HPDE6-E6E7 (cell line): ENCODE results near the gene ADTRP.

Source experiments
- DNase-seq: peaks from one replicate; pipeline ENCODE4 v3.0.0; 2011; ENCODE audit warnings: missing footprints; ENCODE audit errors: extremely low spot score

Gene ADTRP, protein sequence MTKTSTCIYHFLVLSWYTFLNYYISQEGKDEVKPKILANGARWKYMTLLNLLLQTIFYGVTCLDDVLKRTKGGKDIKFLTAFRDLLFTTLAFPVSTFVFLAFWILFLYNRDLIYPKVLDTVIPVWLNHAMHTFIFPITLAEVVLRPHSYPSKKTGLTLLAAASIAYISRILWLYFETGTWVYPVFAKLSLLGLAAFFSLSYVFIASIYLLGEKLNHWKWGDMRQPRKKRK

DNA sequence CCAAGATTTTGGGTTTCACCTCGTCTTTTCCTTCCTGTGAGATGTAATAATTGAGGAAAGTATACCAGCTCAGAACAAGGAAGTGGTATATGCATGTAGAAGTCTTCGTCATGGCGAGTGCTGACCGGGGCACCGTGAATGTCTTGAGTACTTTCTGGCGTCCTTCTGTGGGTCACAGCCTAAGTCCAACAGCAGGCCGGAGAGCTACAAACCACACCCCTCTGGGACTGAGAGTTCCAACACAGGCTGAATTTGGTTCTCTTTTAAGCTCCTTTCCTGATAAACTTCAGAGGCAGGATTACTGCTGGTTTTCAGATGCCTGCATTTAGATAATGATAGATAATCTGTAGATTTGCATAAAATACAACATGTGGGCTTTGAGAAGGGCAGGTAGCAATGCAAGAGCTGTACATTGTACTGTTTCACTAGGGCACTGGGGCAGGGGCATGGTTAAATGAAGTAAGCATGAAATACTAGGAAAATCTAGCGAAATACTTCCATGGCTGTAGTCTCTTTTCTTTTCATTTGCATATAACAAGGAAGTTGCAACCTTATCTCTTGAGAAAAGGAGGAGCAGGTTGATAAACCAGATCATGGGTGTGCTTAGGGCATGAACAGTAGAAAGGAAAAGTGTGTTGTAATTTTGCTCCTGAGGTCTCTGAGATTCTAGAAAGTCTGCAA lies at the start of gene ADTRP:
TSS of gene ADTRP (minus strand) at position 156 of the 681 bp plus-strand sequence. CDS start at position 112, 44 bp downstream.
- no peak for DNase-seq

DNA sequence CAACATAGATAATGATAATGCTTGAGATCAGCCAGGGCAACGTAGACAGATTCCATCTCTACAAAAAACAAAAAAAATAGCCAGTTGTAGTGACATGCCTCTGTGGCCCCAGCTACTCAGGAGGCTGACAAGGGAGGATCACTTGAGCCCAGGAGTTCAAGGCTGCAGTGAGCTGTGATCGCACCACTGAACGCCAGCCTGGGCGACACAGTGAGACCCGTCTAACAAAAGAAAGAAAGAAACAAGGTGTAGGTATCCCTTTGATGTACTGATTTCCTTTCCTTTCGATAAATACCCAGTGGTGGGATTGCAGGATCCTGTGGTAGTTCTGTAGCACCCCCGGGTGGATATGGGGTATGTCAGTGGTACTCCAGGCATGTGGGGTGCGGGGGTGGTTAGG lies 48.2 kb upstream of the ADTRP start:
- no peak for DNase-seq

DNA sequence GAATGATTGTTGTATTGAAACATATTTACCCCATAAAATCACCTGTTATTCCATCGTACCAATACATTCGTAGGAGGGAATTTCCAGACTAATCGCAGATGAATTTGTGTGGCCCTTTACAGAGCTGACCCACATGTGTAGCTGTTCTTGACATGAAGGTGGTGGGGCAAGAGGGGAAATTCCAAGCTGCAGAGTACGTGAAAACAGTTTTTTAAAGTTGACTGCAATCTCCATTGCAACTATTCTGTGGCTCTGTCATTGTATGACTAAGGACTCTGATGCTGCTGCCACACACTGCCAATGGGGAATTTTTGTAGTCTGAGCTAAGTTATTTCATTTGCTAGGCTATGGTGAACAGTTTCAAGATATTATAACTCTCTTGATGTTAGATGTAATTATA lies 46.4 kb upstream of the ADTRP start:
- DNase-seq: no peak

DNA sequence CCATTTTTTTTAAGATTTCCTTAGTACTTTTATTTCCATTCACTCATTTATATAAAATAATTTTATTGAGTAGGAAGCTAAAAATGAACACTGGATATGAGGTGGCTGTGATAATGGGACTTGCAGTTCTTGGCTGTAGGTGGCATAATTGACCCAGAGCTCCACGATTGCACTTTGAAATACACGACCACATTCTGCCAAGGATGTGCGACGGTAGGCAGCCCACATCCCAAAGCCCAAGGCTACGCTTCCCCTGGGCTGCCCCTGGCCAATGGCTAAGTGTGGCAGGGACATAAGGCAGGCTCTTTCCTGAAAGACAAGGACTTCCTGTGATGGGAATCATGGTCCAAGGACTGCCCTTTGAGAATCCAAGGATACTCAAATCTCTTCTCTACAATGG lies 43.7 kb upstream of the ADTRP start:
- no peak for DNase-seq

DNA sequence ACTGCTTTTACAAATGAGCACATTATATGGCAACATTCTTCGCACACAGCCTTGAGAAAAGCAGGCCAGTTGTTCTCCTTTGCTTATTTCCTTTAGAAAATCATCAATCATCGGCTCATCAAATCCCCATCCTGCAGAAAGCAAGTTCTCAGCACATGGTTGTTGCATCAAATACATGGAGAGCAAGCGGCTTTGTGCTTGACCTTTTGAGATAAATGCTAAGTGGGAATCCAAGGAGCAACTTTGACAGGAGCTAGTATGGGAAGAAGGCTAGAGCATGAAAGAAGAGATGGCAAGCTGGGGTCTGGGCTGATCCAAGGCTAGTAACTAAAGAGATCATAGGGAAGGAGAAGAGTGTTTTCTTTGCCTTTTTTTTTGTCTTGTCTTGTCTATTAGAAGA lies 43.2 kb upstream of the ADTRP start:
- DNase-seq: no peak

DNA sequence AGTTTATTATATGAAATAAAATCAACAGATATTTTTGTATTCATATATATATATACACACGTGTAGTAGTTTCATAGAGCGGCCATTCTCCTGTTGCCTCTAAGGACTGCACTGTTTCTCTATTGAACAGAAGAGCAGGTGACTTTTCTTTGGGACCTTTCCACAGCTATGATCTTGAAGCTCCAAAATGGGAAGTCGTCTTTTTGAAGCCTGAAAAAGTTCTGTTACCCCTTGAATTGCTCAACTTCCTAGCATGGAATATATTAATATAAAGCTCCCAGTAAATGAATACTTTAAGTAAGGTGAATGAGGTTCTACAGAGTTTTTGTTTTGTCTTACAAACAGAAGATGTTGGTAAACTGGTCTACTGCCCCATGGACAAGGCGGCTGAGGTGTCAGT lies 42.2 kb upstream of the ADTRP start:
- no peak for DNase-seq

DNA sequence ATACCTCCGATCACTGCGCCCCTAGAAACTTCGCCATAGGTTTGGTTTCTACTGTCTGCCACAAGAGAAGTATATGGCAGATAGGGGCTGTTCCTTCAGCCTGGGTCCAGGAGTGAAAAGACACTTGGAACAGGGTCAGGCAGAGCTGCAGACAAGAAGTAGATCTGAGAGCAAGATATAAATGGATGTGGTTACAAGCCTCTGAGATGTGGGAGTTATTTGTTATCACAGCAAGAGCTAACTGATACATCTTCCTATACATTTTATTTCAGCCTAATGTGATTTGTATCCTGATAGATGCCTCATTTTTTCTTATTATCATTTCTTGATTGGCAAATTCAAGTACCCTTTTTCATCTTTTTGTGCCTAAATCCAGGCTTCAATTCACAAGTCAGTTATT lies 40.9 kb upstream of the ADTRP start:
- DNase-seq: no peak

DNA sequence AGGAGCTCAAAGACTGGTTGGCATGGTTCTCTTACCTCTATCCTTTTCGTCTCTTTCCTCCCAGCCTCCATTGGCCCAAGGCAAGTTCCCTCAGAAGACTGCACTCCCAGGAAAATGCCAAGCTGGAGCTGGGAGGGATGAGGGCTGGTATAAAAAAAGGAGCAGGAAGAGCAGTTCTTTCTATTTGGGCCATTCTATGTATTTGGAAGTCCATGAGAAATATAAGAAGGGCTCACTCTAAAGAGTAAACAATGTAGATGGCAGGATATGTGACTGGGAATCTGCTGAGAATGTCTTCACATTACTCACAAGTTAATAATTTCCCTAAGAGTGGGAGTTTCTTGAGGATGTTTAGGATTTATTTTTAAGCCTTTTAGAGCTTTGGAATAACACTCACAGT lies 36.6 kb upstream of the ADTRP start:
- DNase-seq: no peak

DNA sequence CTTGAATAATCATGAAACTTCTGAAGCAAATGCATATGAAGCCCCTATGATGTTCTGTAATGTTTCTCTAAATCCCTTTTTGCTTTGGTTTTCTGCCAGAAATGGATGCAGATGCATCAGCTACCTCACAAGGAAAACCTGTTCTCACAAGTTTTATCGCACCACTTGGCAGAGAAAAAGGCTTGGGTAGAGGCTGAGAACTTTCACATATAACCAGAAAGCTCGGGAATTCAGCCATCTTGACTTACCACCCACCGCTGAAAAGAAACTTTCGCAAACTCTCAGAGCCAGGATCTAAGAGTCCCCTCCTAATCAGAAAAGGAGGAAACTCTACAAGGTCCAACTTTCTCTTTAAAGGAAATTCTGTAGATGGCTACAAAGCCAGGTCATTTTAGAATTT lies 36.2 kb upstream of the ADTRP start:
- no peak for DNase-seq

DNA sequence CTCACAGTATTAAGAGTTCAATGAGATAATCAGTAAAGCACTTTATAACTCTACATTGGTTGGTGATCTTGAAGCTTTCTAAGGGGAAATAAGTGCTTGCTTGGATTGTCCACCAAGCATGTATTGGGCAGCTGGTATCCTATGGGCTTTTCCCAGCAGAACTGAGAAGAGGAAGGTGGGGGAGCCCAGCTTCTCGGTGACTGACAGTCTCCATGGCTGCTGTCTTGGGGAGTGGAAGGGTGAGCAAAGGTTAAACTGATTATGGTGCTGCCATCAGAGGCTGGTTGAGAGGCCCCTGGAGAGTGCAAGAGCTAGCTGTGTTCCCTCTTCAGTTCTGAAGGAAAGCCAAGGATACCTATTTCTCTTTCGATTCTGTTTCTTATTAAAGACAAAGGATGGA lies 35.5 kb upstream of the ADTRP start:
- no peak for DNase-seq

DNA sequence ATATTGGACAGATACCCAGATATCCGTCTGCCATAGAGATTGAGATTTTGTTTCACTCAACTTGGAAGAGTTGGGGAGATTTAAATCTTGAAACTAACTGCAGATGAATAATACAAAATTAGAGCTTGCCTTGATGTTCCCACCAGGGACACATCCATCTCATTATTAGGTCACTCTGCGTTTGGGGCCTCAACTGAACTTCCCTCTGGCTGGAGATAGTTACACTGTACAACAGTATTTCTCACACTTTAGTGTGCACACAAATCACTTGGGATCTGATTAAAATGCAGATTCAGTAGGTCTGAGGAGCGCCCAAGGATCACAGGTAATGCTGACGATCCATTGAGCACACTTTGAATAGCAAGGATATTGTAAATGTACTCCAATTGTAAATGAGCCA lies 35.0 kb upstream of the ADTRP start:
- no peak for DNase-seq

DNA sequence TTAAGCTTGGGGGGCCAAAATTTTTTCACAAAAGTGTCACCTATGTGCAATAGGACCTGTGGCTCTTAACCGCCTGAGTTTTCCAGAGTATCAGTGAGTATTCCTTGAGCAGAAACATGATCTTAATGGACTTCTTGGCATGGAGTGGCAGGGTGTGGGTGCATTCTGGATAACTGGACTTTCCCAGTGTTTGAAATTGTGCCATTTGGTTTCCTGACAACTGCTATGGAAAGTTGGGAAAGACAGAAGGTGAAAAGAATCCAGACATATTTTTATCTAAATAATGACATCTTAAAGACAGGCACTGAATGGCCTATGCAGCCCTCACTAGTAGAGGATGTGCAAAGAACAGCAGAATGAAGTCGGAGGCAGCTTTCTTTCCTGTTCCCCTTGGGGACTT lies 34.3 kb upstream of the ADTRP start:
- DNase-seq: no peak

DNA sequence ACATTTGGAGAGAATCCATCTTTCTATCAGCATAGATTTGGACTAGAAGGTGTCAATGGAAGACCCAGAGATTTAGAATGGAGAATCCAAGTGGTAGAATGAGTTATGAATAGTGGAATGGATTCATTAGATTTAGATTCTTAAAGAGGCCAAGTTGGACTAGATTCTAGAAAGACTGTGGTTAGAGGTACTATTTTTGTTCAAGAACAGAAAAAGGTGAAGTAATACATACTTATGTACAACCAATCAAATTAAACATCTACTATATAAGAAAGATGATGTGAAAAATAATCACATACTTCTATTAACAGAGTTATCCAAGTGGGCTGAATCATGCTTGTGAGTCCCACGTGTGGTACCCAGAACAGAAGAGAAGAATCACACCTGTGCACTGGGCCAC lies 33.8 kb upstream of the ADTRP start:
- DNase-seq: no peak

DNA sequence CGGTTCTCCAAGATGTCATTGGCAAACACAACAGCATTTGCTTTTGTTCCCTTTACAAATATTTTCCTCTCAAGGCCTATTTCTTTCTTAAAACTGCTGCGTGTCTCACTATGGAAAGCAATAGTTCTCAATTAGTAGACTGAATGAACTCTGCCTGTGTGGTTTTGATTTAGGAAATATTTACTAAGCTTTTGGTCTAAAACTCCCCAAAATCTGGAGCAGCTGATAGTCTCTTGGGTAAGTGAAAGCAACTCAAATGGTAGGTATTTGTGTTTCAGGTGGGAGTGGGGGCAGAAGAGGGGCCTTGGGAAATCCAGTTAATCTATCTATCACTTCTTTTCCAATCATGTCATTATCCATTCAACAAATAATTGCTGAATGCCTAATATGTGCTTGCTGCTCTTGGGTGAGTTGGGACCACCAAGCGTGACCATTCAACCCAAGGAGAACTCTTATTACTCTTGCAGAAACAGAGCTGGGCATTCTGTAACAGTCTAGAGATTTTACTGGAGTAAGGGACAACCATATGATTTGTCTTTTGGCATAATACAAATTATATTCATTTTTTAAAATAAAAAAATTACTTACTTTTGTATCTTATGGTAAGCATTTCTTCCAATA lies 33.2 kb upstream of the ADTRP start:
- no peak for DNase-seq

DNA sequence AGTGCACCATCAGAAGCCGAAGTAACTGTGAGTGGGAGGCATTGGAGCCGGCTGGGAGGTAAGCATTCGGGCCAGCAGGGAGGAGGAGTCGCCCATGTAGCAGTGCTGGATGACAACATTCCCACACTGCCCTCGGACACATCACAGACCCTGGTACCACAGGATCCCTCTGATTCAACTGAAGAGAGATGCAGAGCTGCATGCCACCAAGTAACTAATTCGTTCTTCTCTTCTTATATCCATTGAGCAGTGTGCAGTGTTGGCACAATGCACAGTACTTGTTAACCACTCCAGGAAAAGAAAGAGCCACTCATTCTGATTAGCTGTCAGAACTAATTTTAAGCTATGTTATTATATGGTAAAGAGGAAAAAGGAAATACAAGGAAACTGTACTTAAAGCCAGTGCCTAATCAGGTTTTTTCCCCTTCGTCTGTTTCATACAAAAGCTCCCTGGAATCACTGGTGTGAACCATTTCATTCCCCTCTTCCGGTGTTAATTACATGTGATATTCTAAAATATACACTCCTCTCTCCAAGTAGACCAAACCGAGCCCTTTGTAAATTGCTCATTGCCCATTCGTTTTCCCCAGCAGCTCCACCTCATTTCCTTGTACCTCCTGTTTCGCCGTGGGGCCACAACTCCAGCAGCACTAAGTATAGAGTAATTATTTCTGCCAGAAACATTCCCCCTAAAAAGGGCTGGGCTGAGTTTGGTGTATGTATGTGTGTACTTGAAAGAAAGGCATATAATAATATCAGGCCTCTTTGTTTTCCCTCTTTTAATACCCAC lies 32.4 kb upstream of the ADTRP start:
- no peak for DNase-seq

DNA sequence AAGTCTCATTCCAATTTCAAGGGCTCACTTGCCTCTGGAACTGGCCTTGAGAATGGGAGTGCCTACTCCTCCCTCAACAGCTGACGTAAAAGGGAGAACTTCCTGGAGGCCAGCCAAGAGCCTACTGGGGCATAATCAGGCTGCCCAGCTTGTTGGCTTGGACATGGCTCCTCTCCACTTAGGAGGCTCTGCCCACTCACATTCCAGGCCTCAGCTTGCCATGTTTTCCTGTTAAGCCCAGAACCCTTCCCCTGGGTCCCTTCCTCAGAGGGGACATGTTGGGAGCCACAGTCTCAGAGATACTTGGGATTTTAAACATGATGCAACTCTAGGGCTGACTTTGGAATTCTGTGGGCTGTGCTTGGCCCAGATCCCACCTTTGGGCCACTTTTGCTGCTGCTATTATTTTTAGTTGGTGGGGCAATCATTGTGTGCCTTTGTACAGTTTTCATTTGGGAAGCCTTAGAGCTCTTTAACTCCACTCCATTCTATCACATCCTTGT lies 31.5 kb upstream of the ADTRP start:
- DNase-seq: peak; percentile 64

DNA sequence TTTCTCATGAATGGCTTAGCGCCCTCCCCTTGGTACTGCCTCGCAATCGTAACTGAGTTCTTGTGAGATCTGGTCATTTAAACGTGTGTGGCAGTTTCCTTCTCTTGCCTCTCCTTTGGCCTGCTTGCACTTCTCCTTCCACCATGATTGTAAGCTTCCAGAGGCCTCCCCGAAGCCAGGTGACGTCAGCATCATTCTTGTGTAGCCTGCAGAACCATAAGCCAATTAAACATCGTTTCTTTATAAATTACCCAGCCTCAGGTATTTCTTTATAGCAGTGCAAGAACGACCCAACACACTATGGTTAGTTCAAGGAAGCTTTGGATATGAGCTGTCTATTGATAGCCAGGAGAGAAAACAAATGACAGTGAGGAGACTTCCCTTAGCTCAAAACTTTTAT lies 29.5 kb upstream of the ADTRP start:
- no peak for DNase-seq

DNA sequence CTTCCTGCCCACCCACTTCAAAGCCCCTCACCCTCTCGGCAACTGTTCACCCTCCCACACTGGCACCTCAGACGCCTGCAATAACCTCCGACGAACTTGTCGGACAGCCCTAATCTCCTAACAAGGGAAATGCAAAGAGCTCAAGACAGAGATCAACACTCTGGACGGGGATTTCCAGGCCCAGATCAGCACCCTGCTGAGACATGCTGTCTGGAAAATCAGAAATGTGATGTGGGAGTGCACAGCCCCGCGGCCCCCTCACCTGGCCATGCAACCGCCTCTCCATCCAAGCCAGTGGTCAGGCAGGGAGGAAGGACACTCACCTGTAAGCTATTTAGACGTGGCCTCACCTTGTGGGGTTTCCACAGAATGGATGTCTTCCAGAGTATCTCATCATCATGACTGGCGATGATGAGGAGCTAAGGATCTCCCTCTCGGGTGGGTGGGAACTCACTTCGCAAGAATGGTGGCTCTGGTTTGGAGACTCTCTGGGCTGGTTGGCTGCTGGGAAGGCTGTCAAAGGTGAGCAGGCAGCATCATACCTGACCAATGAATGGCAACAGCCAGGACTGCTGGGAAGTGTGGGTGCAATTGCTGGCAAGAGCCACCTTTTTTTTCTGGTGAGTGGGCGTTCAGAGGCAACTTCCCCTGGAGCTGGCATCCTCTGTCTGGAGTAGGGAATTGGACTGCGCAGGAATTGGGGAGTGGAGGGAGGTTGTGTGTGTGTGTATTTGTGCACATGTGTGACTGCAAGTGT lies 28.1 kb upstream of the ADTRP start:
- DNase-seq: no peak

DNA sequence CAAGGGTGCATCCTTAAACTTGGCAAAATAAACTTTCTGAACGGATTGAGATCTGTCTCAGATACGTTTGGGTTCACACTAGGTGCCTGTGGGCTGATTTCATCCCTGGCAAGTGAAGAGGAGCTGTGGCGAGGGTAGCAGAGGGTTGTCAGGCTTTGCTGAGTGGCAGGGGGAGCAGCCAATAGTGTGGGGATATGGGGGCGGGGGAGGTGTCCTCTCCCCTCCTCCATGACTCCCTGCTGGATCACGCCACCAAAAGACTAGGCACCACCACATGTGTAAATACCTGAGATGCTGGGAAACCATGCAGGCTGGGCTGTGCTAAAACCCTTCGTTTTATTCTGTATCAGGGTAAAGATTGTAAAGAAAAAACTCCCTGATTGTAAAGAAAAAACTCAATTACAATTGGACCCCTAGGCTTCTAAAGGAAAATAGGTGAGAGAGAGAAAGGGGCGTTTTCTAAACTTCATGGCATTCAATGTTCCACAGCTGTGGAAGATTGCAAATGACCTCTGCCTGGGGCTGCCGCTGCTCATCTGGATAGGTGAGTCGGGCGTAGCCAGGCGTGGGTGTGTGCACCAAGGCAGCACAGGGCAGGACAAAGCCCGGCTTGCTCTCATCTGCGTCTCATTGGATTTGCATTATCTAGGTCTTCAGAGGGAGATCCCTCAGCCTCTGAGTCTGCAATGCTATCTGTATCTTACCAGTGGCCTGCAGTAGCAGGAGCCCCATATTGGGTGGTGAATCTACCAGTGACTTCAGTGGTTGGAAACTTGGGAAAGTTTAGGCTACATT lies 26.9 kb upstream of the ADTRP start:
- DNase-seq: peak; percentile 54

DNA sequence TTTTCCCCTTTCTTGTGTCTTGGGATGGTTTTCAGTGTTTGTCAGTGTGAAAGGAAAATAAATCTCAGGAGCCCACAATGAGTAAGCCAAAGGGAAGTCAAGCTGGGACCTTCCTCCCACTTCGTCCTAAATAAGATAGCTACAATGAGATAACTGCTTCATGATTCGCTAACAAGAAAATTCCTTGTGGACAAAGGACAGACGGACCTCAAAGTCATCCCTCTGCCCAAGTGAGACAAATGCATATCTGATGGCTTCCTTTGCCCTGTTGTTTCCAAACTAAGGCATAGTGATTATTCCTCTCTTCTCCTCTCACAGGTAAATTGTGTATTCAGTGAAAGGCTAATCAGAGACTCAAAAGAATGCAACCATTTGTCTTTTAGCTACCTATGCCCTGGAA lies 26.1 kb upstream of the ADTRP start:
- DNase-seq: no peak

DNA sequence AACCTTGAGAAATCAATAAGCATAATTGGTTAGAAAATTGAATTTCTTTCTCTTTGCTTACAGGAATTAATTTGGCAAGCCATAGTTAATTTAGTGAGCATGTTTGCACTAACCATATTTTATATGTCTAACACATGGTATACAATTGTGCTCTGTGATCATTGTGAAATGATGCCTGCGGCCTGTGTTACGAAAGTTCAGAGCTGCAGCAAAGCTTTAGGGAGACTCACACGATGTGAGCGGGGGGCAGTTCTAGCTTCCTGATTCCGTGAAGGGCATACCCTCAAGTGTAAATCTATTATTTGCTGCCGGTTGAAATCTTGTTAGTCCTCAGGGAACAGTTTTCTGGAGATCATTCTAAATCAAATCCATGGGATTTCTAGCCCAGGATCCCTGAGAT lies 25.5 kb upstream of the ADTRP start:
- no peak for DNase-seq
